Suprapubic skin (tissue), 4 donors: Measurements from ENCODE around the gene CPXM1. TPM values are rescaled to one million over a fixed set of nuclear protein-coding genes. Genes with fewer than 3 reads are reported as not detected.

Experiments used
- DNase-seq, 2 donors: peaks; one replicate each; pipeline ENCODE4 v3.0.0-alpha.2; 2019; ENCODE audit warnings: low spot score in 2 of 2
- H3K27ac ChIP-seq: fragments of 200-600 bp; sonication (generic); one replicate; pipeline ENCODE4 v1.5.1; 2019
- H3K27me3 ChIP-seq: fragments of 200-600 bp; sonication (generic); one replicate; pipeline ENCODE4 v1.5.1; 2019
- H3K36me3 ChIP-seq: fragments of 200-600 bp; sonication (generic); one replicate; pipeline ENCODE4 v1.5.1; 2019
- H3K4me1 ChIP-seq: fragments of 200-600 bp; sonication (generic); one replicate; pipeline ENCODE4 v1.5.1; 2019
- H3K4me3 ChIP-seq: fragments of 200-600 bp; sonication (generic); one replicate; pipeline ENCODE4 v1.5.1; 2019; ENCODE audit warnings: mild to moderate bottlenecking
- H3K9me3 ChIP-seq: fragments of 200-600 bp; sonication (generic); one replicate; pipeline ENCODE4 v1.5.1; 2019
- EP300 ChIP-seq: sonication (generic); formaldehyde crosslinking; IDR thresholded peaks from one replicate; pipeline ENCODE4 v1.6.1; 2017; ENCODE audit warnings: antibody characterized with exemption
- POLR2A ChIP-seq, 2 donors: fragments of 450-650 bp; IDR thresholded peaks; one replicate each; pipeline ENCODE4 v1.6.1; 2017; ENCODE audit warnings: antibody characterized with exemption in 2 of 2, mild to moderate bottlenecking in 2 of 2, moderate library complexity in 2 of 2
- POLR2AphosphoS5 ChIP-seq, 3 donors: sonication (generic); formaldehyde crosslinking; IDR thresholded peaks; one replicate each; pipeline ENCODE4 v1.6.1; 2017; ENCODE audit warnings: antibody characterized with exemption in 3 of 3
- WGBS: methylation state at CpG from one replicate; pipeline ENCODE4 v1.1.5; 2018; 5-methylcytosine and 5-hydroxymethylcytosine counted together
- total RNA-seq, 4 donors: library from RNA; depleted of rRNA; stranded (reverse); fragments of >200 nt; gene quantifications; one replicate each; pipeline ENCODE4 v1.1.0, GENCODE V29; 2016
- TF ChIP-seq, protein P1 (sequence below), 2 donors: fragments of 200-600 bp in 1 of 2; fragments of 450-650 bp in 1 of 2; sonication (generic) in 1 of 2; IDR thresholded peaks; one replicate each; pipeline ENCODE4 v1.5.1; 2016 to 2019; ENCODE audit warnings: antibody characterized with exemption in 2 of 2, mild to moderate bottlenecking in 1 of 2, moderate library complexity in 1 of 2

Gene CPXM1
- total RNA-seq, 4 donors from 2014 or later, result 1.5 to 5.1 (median 3.2) TPM

DNA sequence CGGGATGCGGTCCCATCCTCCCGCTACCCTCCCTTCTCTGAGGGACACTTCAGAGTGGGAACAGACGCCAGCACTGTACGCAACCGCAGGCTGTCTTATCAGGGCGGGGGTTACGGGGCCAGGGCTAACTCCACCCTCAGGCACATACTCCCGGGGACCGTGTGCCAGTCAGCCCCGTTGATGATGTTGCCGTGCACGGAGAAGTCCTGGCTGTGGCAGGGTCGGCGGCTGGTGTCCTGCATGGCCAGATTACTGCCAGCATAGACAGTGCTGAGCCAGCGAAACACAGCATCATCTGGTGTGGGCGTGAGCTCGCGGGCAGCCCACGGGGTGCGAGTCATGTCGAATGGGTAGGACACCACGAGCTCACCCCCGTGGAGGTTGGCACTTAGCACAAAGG lies 5.0 kb downstream of the CPXM1 start:
- no peak for DNase-seq
- no peaks in the 10 kb centered on the region for H3K36me3 ChIP-seq
- H3K27ac ChIP-seq, result no peak overlapping the region
- TF ChIP-seq POLR2AphosphoS5 (IDR thresholded peaks at IDR 0.05), result no peak
- no peak for TF ChIP-seq POLR2A (IDR thresholded peaks at IDR 0.05)
- TF ChIP-seq, protein P1, sequence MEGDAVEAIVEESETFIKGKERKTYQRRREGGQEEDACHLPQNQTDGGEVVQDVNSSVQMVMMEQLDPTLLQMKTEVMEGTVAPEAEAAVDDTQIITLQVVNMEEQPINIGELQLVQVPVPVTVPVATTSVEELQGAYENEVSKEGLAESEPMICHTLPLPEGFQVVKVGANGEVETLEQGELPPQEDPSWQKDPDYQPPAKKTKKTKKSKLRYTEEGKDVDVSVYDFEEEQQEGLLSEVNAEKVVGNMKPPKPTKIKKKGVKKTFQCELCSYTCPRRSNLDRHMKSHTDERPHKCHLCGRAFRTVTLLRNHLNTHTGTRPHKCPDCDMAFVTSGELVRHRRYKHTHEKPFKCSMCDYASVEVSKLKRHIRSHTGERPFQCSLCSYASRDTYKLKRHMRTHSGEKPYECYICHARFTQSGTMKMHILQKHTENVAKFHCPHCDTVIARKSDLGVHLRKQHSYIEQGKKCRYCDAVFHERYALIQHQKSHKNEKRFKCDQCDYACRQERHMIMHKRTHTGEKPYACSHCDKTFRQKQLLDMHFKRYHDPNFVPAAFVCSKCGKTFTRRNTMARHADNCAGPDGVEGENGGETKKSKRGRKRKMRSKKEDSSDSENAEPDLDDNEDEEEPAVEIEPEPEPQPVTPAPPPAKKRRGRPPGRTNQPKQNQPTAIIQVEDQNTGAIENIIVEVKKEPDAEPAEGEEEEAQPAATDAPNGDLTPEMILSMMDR (IDR thresholded peaks at IDR 0.05), result no peak
- TF ChIP-seq EP300, result no peak
- H3K4me3 ChIP-seq, result no peak overlapping the region
- peaks cover 12% of the 10 kb centered on the region for H3K4me1 ChIP-seq
- peaks cover 39% of the 10 kb centered on the region for H3K27me3 ChIP-seq
- no peaks in the 10 kb centered on the region for H3K9me3 ChIP-seq
- 88% methylated on average over 22 of the region's 24 CpGs for WGBS

DNA sequence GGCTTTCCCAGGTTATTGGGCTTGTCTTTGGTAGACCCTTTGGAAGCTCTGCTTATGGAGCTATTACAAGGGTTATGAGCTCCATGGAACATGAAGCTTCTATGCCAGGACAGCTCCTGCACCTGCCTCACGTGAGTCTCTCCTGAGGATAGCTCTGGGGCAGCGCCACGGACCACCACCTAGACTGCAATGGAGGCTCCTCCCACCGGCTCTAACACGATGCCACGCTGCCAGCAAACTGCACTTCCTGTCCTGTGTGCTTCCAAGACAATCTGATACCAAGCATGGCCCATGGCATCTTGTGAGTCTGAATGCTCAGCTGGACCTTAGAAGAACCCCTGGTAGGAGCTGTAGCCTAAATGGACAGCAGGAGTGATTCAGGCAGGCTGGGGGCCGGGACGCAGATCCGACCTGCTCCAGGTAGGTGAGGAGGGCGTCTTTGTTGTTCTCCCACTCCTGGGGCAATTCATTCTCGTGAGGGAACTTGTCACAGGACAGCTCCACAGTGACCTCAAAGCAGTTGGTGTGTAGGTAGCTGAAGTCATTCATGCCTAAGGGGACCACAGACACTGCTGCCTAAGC lies 5.5 kb downstream of the CPXM1 start:
- no peak for TF ChIP-seq POLR2A (IDR thresholded peaks at IDR 0.05)
- WGBS, result 75% methylated on average over 10 of the region's 11 CpGs
- DNase-seq, result no peak
- no peaks in the 10 kb centered on the region for H3K36me3 ChIP-seq
- H3K9me3 ChIP-seq, result no peaks in the 10 kb centered on the region
- H3K27ac ChIP-seq, result no peak overlapping the region
- H3K4me1 ChIP-seq, result peaks cover 7% of the 10 kb centered on the region
- H3K27me3 ChIP-seq, result peaks cover 34% of the 10 kb centered on the region
- H3K4me3 ChIP-seq, result no peak overlapping the region

DNA sequence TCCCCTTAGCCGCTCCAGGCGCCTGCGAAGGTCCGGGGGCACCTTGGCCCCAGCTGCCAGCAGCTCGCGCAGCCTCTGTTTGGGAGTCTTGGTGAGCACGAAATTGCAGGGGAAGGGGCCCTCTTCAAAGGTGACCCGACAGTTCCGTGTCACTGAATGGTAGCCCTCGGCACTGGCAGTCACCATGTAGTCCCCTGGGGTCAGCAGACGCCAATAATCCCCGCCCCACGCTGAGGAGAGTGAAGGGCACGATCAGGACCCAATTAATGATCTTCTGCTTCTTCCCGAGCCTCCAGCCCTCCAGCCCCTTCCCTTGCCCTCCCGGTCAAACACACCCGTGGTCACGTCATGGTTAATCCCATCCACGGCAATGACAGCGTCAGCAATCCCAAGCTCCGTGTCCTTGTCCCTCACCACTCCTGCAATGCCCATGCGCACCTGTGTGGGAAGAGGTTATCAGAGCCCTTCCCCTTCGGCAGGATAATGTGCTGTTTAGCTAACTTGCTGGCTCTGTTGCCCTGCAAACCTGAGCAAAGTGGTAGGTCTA lies 6.2 kb downstream of the CPXM1 start:
- DNase-seq, result no peak
- 84% methylated on average over 23 of the region's 23 CpGs for WGBS
- H3K27me3 ChIP-seq, result peaks cover 34% of the 10 kb centered on the region
- H3K36me3 ChIP-seq, result no peaks in the 10 kb centered on the region
- H3K4me1 ChIP-seq, result peaks cover under 1% of the 10 kb centered on the region
- no peak overlapping the region for H3K4me3 ChIP-seq
- TF ChIP-seq, protein P1 (IDR thresholded peaks at IDR 0.05), result no peak
- TF ChIP-seq EP300 (no peak), POLR2A (IDR thresholded peaks at IDR 0.05) (no peak), POLR2AphosphoS5 (IDR thresholded peaks at IDR 0.05) (no peak)
- no peaks in the 10 kb centered on the region for H3K9me3 ChIP-seq
- H3K27ac ChIP-seq, result no peak overlapping the region

DNA sequence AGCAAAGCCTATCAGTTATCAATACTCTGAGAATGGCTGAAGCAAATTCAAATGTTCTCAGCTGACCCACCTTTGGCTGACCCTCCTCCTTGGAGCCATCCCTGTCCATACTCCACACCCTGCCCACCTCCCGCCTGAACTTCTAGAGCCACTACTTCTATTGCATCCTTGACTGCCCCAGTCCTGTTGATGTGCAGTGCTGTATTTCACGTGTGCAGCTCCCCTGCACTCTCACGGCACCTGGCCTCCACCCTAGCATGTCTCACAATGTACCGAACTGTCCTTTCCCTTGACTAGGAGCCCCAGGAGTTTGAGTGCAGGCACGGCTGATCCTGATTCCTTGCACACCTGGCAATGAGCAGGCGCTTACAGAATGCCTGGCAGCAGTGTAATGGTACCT lies 7.0 kb downstream of the CPXM1 start:
- no peak for TF ChIP-seq POLR2A (IDR thresholded peaks at IDR 0.05)
- no peak for TF ChIP-seq EP300
- TF ChIP-seq POLR2AphosphoS5 (IDR thresholded peaks at IDR 0.05), result no peak
- TF ChIP-seq, protein P1 (IDR thresholded peaks at IDR 0.05), result no peak
- 85% methylated on average over 6 of the region's 6 CpGs for WGBS
- H3K36me3 ChIP-seq, result no peaks in the 10 kb centered on the region
- H3K27ac ChIP-seq, result no peak overlapping the region
- no peak for DNase-seq
- H3K4me1 ChIP-seq, result no peaks in the 10 kb centered on the region
- H3K27me3 ChIP-seq, result peaks cover 28% of the 10 kb centered on the region
- H3K9me3 ChIP-seq, result no peaks in the 10 kb centered on the region
- no peak overlapping the region for H3K4me3 ChIP-seq

DNA sequence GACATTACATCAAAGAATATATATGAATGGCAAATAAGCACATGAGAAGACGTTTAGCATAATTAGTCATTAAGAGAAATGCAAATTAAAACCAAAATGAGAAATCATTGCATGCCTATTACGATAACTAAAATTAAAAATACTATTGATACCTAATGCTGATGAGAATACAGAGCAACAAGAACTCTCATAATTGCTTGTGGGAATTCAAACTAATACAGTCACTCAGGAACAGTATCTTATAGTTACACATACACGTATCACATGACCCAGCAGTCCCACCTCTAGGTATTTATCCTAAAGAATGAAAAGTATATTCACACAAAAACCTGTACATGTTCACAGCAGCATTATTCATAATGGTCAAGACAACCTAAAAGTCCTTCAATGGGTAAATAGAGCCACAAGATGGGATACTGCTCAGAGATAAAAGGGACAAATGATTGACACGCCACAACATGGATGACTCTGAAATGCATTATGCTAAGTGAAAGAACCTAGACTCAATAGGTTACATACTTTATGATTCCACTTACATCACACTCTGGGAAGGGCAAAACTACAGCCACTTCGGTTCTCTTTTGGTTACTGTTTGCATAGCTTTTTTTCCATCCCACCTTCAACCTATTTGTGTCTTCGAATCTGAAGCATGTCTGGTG lies 16.4 kb downstream of the CPXM1 start:
- WGBS, result 84% methylated on average over 6 of the region's 6 CpGs
- H3K36me3 ChIP-seq, result no peaks in the 10 kb centered on the region
- H3K4me3 ChIP-seq, result no peak overlapping the region
- H3K27ac ChIP-seq, result no peak overlapping the region
- no peak for DNase-seq
- no peaks in the 10 kb centered on the region for H3K4me1 ChIP-seq
- TF ChIP-seq, protein P1 (IDR thresholded peaks at IDR 0.05), result no peak
- TF ChIP-seq POLR2A (IDR thresholded peaks at IDR 0.05), result no peak
- TF ChIP-seq EP300, result no peak
- TF ChIP-seq POLR2AphosphoS5 (IDR thresholded peaks at IDR 0.05), result no peak
- H3K9me3 ChIP-seq, result no peaks in the 10 kb centered on the region
- peaks cover 15% of the 10 kb centered on the region for H3K27me3 ChIP-seq
